ENCODE results near the gene ADAMTS2.

ADAMTS2 gene

GRCh38 chr5:179211068-179211467 is 134.2 kb downstream of the ADAMTS2 start:
- no peak for ATAC-seq

GRCh38 chr5:179210478-179210877 is 134.8 kb downstream of the ADAMTS2 start:
- ATAC-seq: no peak

GRCh38 chr5:179209359-179210150 is 135.7 kb downstream of the ADAMTS2 start:
- ATAC-seq: no peak

- ATAC-seq: no peak
Observed at GRCh38 chr5:179208706-179209358, 136.4 kb downstream of the ADAMTS2 start.

GRCh38 chr5:179207920-179208705 is 137.1 kb downstream of the ADAMTS2 start:
- no peak for ATAC-seq

- ATAC-seq: no peak
Observed at GRCh38 chr5:179207470-179207869, 137.8 kb downstream of the ADAMTS2 start.

- ATAC-seq: no peak
Observed at GRCh38 chr5:179206366-179206765, 138.9 kb downstream of the ADAMTS2 start.

- no peak for ATAC-seq
Observed at GRCh38 chr5:179205277-179205676, 140.0 kb downstream of the ADAMTS2 start.

- ATAC-seq: no peak
Observed at GRCh38 chr5:179204572-179204971, 140.7 kb downstream of the ADAMTS2 start.

GRCh38 chr5:179203248-179203647 is 142.0 kb downstream of the ADAMTS2 start:
- ATAC-seq: no peak

- ATAC-seq: no peak
Observed at GRCh38 chr5:179201986-179202385, 143.3 kb downstream of the ADAMTS2 start.

GRCh38 chr5:179199246-179199645 is 146.0 kb downstream of the ADAMTS2 start:
- no peak for ATAC-seq

- ATAC-seq: no peak
Observed at GRCh38 chr5:179198825-179199224, 146.4 kb downstream of the ADAMTS2 start.

GRCh38 chr5:179196405-179197079 is 148.7 kb downstream of the ADAMTS2 start:
- ATAC-seq: no peak

- ATAC-seq: no peak
Observed at GRCh38 chr5:179195561-179196404, 149.5 kb downstream of the ADAMTS2 start.

- no peak for ATAC-seq
Observed at GRCh38 chr5:179194941-179195381, 150.3 kb downstream of the ADAMTS2 start.

GRCh38 chr5:179194201-179194910 is 150.9 kb downstream of the ADAMTS2 start:
- no peak for ATAC-seq

- ATAC-seq: no peak
Observed at GRCh38 chr5:179193746-179194145, 151.5 kb downstream of the ADAMTS2 start.

GRCh38 chr5:179192891-179193470 is 152.3 kb downstream of the ADAMTS2 start:
- ATAC-seq: no peak

GRCh38 chr5:179192185-179192890 is 152.9 kb downstream of the ADAMTS2 start:
- no peak for ATAC-seq
